HG02571 (cell line): ENCODE measurements around the gene INPP5A.

ENCODE experiments used
- ATAC-seq: cut with Tn5 transposase; IDR thresholded peaks from one replicate; pipeline ENCODE4 v1.9.1; 2021; ENCODE audit warnings: mild to moderate bottlenecking, moderate library complexity; ENCODE audit not compliant: unreplicated experiment

INPP5A gene

DNA sequence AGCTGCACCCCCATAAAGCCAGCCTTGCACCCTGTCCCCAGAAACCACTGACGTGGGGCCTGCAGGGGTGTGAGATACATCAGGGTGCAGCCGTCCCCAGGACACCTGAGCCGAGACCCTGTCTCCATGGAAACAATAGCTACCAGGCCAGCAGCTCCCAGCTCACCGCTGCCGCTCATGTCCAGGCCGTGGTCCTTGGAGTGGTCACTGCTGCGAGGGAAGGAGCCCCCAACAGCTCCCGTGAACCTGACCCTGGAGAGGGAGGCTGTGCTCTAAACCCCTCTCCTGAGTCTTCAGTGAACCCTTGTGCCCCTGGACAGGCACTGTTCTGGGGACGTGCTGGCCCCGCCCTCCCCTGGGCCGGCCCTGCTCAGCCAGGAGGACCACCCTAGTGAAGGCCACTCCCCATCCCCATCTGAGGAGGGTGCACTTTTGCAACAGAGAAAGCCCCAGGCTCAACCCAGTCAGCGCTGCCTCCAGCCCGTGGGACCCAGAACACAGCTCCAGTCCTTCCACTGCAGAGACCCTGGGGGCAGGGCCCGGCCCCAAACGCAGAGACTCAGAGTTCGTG, 19.6 kb upstream of the INPP5A start:
- no peak for ATAC-seq

DNA sequence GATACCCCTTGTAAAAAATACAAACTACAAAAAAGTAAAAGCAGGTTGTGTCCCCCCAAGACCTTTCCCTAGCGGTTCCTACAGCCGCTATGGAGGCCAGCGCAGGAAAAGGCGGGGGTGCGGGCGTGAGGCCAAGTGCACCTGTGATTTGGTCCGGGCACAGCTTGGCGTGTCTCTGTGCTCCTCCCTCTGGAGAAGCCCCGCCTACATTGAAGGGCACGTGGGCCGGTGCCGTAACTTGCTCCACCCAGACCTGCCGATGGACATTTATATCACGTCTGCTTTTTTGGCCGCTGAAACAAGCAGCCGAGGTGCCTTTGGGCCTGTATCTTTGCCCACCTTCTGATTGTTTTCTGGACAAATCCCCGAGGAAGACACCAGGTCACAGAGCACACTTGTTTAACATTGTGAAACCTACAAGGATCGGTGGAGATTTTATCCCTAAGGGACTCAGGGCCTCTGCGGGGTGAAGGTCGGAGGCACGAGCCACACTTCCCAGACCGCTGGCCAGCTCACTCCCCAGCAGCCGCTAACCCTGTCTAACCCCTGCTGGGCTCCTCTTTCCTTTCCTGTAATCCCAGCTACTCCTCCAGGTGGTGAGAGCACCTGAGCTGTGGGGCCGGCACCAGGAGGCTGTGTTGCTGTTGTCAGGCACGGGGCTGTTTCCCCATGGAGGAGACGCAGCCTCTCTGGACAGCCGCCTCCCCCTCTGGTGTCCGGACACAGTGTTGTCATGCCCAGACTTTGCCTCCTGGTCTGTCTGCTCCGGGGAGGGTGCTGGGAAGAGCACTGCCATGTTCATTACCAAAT, 18.8 kb upstream of the INPP5A start:
- no peak for ATAC-seq

DNA sequence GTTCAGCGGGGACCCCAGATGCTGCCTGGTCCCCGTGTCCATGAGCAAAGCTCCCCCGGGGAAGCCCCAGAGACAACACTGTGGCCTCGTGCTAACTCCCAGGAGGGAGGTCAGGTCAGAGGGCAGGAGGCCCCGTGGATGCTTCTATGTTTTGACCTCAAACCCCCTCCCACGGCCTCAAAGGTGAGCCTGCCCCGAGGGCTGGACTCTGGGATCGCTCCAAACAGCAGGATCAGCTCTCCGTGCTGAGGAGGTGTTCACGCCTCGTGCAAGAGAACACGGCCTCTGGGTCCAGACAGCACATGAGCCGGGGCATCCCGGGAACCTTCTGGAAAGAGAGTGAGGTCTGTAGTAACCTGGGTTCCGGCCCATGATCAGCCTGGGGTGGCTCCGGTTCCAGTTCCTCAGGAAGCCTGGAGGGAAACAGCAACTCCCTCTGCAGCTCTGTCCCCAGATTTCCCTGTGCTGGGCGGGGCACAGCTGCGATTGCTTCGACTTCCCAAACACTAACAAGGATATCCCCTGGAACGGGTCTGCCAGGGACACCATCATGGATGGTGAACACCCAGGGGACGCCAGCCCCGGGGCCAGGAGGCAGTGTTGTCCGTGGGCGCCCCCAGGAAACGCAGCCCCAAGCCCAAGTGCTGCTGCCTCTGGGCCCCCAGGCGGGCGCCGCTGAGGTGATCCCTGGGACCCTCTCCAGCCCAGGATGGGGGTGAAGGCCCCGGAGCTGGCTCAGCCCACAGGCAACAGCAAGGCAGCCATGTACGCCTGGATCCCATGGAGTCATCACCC, 18.0 kb upstream of the INPP5A start:
- no peak for ATAC-seq

DNA sequence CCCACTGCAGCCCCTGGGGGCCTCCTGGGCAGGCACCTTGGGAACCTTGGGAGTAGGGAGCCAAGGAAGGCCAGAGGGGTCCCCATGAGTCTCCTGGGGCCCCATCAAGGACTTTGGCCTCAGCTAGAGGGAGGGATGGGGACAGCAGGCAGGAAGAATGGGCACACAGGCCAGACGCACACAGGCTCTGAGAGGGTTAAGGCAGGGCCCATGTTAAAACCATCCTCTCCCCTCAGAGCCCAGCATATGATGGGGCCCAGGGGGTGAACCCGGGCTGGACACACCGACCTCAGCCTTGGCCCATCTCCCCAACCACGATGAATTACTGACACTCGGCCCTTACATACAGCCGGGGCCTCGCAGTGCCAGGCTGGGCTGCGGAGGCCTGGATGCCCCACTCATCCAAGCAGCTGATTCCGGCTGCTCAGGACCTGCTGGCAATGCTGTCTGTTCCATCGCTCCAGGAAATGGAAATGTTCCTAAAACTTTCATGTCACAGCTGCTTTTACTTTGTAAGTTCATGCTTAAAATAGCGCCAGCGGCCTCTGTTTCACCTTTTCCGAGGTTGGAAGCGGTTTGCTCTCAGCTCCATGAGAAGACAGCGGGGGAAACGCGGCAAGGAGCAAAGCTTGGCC, 17.3 kb upstream of the INPP5A start:
- ATAC-seq, result no peak

DNA sequence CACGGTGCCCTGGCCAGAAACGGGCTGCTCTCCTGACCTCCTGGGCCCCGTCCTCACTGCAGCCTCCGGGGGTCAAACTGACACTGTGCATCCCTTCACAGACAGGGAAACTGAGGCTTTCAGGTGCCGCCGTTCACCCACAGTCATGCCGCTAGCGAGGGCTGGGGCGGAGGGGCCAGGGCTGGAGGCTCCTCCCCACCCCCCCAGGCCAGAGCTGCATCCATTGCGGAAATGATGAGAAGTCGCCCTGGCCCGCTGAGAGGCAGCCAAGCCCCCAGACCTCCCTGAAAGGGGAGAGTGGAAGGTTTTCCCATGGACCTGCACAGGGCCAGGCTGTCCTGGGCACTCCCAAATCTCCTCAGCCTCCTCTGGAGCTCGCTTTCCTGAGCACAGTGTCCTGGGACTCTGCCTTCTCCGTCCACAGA, 16.5 kb upstream of the INPP5A start:
- no peak for ATAC-seq

DNA sequence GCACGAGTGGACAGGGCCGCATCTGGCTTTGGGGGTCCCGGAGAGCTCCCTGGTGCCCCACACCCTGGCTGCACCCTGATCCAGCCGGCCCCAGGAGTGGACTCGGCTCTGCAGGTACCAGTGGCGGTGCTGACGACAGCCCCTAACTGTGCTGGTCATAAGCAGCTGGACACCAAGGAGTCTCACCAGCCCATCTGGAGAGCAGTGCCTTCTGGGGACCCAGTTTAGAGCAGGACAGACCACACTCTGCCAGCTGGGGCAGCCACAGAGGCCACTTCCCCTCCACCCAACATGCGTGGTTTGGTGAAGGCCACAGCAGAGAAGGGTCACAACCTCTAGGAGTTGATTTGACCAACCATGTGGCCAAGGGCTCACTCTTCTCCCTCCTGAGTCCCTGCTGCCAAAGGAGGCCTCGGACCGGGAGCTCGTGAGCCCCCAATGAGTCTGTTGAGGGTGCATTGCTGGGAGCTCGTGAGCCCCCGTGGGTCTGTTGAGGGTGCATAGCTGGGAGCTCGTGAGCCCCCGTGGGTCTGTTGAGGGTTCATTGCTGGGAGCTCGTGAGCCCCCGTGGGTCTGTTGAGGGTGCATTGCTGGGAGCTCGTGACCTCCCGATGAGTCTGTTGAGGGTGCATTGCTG, 16.0 kb upstream of the INPP5A start:
- no peak for ATAC-seq

DNA sequence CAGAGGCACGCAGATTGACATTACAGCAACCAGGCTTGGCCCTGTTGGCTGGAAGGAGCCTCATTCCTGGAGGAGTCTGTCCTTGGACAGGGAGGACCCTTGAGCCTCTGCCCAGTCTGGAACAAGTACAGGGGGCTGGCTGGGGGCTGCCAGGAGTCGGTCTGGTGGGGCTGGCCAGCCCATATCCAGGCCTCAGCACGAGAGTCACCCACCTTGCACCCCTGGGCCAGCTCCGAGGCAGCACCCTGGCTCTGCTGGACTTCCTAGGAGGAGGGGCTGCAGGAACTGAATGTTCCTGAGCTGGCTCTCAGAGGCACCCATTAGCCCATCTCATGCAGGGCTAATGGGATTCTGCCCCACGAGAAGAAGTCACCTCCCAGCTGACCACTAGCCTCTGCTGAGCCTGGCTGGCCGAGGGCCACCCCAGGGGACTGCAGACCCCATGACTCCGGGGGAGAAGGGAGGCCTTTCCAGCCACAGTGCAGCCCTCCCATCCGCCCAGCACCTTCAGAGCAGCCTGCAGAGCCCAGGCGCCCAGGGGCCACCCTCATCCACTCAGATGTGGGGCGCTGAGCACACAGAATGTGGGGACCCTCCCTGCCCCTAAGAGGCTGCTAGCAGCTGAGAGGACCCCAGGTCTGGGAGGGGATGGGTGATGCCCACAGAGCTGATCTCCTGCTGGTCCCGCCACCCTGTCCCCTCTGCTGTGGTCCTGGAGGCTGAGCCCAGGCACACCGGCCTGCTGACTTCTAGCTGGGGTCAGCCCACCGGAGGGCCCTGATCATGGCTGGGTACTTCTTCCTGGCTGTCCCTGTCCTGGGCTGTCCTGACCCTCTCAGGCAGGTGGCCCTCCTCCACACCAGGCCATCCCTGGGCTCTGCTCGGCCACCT, 14.8 kb upstream of the INPP5A start:
- no peak for ATAC-seq

DNA sequence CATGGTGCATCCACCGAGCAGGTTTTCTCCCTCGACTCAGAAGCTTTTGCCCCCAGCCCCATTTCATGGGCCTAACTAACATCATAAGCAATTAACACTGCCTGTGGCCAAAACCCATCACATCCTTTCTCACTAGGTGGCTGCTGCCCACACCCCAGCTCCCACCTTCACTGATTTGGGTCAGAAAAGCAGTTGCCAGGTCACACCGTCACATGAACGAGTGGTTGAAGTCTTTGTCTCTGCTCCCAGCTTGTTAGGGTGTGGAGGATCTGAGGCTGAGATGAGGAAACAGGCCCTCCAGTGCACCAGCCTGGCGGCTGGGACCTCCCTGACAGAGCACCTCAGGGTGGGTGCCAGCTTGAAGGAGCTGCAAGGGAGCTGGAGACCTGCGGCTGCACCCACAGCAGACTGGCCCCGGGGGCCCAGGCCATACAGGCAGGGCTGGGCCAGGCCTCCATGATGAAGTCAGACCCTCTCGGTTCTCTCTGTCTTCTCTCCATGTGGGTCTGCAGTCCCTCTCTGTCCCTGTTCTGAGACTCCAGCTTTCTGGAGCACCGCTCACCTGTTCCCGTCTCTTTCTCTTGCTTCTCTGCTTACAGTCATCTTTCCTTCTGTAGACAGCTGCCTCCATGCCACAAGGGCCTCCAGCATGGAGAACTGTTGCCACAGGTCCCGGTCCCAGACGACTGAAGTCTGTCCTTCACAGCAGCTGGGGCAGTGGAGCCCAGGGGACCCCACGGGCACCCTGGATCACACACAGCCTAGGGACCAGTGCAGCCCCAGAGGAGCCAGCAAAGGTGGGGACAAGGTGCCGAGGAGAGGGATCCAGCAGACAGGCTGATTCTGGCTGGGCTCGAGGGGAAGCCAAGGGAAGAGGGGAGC, 13.8 kb upstream of the INPP5A start:
- no peak for ATAC-seq

DNA sequence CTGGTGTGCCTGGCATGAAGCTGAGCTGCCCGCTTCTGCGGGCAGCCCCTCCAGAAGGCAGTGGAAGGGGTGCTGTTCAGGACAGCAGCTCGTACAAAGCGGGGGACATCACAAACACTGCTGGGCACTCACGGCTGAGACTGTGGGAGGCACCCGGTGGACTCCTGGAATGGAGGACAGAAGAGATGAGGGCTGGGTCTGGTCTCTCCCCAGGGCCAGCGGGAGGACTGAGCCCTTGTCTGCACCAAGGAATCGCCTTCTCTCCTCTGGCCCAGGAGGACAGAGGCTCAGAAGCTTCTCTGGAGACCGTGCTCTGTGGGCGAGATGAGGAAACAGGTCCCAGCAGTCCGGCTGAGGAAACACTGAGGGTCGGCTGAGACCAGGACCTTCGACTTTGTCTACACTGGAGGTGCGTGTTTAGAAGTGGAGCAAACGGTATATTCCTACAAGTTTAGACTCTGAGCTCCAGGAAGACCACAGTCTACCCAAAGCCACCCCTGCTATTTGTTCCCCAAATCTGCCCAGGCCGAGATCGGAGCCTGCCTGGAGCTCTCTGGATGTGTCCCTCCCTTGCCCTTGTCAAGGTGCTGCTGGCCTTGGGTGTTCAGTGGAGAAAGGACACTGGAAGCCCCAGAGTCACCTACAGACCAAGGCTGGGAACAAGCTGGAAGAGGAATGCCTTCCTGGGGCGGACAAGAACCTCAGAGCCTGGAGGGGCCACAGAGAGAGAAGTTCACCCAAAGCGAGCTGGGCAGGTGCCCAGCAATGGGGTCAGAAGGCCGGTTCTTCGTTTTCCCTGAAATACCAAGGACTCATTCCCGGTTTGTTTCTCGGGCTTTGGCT, 12.9 kb upstream of the INPP5A start:
- no peak for ATAC-seq

DNA sequence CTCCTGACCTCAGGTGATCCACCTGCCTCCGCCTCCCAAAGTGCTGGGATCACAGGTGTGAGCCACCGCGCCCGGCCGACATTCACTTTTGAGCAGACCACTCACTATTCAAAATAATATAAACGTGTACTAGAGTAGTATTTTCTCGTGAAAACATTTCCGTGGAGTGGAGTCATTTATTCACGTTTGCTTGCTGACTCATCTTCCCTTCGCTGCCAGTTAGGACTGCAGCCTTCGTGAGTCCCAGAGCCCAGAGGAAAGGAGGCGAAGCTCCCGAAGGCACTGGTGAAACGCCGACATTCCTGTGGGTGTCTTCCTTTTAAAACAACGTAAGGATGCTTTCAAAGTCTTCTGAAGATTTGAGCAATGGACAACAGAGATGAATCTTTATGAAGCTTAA, 10.9 kb upstream of the INPP5A start:
- ATAC-seq, result no peak

DNA sequence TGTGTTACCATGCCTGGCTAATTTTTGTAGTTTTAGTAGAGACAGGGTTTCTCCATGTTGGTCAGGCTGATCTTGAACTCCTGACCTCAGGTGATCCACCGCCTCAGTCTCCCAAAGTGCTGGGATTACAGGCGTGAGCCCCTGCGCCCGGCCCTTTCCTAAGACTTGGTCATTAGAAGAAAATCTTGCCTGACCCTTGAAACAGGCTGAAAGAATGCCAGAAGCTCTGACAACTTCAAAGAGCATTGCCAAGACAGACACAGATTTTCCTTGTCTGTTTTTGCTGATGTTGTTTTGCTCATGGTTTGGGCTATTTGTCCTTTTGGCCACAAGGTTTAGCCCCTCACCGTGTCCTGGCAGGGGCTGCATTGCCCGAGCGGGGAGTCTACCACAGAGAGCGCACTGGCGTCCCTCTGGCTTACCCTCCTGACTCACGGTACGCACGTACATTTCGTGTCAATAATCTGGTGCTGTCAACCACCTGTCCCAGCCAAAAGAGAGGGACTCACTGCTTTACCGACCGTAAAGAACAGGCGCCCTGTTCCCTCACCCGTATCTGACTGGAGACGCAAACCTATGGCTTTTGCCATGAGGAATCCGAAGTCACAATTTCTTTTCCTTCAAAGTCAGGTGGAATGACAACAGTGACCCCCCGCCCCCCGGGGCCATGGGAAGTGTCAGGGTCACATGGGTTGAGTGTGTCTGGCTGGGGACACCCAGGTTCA, 10.1 kb upstream of the INPP5A start:
- ATAC-seq, result no peak

DNA sequence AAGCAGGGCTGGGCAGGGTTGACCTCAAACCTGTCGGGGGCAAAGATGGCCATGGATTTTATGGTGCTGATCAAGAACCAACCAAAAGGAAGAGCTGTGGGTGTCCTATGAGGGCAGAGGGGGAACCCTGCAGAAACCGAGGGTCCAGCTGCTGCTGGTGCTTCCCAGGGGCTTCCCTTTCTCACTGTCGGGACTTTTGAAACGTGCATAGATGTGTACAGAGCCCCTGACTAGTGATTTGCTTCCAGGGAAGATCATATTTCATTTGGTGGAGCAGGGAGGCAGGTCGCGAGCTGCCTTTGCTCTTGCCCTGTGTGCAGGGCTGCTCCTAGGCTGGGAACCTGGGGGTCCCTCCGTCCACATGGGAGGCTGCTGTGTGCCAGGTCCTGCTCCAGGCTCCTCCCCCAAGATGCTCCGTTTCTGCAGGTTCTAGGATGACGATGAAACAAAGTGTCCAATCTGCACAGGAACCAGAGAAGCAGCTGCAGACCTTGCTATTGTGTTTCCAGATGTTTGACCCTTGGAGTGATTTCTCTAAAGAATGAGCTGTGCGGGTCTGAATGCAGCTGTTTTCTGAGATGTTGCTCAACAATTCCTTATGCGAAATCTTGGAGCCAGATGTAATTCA, 9.4 kb upstream of the INPP5A start:
- ATAC-seq, result no peak

DNA sequence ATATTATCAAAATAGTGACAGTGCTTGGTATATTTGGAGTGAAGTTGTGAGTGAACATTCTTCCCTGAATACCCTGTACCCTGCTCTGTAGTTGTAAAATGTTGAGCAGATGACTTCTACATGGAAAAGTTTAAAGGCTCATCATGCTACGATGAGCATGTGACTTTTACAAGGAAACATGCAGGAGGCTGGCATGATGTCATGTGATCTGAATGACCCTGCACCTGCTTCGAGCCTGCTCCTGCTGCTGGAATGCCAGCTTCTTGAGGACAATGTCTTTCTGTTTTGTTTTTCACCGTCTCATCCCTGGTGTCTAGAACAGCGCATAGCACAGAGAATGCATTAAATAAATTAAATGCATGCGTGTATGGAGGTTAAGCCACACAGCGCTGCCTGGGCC, 5.4 kb upstream of the INPP5A start:
- no peak for ATAC-seq

DNA sequence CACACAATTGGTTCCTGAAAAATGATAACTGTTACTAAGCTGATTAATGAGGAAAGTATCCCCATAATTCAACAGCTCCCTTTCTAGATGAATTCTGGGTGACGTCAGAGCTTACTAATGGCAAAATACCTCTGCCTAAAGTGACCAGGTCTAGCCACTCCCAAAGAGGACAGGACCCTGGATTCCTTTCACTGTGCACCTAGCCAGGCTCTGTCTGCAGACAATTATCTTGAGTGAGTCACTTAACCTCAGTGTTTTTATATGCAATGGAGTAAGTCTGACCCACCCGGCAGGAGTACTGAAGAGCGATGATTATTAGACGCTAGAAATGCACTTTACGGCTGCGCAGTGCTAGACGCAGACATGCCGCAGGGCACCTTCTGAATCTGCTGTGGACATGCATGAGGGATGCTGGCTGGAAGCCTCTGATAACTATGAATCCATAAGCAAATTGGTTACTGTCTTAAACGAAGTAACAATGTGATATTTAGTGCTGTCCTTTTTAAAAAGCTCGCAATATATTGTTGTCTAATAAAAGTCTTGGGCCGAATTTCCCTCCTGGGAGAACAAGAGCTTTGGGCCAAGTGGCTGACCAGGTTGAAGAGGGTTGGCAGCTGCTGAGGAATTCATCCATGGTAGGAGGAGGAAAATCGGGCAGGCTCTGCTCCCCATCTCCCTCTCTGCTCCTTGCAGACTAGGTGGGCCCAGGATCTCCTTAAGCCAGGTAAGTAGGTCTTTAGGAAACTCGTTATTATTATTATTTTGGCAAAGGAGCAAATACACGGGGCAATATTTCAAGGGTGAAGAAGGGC, 4.6 kb upstream of the INPP5A start:
- no peak for ATAC-seq

DNA sequence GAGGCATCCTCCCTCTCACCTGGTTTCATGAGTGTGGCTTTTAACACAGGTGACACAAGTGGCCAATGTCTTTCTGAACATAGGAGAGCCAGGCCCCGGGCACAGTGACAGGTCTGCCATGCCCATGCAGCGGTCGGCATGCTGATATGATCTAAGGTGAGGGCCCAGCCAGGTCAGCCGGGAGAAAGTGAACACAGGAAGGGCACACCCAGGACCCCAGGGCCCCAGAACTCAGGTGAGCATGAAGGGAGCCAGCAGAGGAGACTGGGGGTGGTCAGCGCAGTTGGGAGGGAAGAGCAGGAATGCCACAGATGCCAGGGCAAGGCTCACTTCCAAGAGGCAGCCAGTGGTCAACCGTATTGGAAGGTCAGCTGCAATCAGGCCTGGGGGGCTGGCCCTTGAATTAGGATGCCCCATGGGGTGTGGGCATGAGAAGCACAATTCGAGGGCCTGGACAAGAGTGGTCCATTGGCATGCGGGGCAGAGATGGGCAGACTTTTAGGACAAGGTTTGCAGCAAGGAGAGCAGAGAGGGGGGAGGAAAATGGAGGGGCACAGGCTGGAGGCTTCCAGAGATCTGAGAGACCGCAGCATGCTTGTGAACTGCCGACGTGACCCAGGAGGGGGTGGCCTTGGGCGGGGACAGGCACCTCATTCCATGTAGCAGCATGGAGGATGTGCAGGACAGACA, 3.9 kb upstream of the INPP5A start:
- no peak for ATAC-seq
